GM19328 (cell line): ENCODE measurements around the gene SYNJ2.
A peak's percentile ranks its signal among the peaks of the same experiment; 100 is the strongest.
"Not testable (repeated sequence)": the region's sequence is repeated elsewhere in the genome, so short reads cannot be mapped to it uniquely, and the experiment has no call there.

Experiments used
- ATAC-seq: cut with Tn5 transposase; IDR thresholded peaks from one replicate; pipeline ENCODE4 v1.9.1; 2021; ENCODE audit warnings: mild to moderate bottlenecking, moderate library complexity; ENCODE audit not compliant: unreplicated experiment

The SYNJ2 gene, protein sequence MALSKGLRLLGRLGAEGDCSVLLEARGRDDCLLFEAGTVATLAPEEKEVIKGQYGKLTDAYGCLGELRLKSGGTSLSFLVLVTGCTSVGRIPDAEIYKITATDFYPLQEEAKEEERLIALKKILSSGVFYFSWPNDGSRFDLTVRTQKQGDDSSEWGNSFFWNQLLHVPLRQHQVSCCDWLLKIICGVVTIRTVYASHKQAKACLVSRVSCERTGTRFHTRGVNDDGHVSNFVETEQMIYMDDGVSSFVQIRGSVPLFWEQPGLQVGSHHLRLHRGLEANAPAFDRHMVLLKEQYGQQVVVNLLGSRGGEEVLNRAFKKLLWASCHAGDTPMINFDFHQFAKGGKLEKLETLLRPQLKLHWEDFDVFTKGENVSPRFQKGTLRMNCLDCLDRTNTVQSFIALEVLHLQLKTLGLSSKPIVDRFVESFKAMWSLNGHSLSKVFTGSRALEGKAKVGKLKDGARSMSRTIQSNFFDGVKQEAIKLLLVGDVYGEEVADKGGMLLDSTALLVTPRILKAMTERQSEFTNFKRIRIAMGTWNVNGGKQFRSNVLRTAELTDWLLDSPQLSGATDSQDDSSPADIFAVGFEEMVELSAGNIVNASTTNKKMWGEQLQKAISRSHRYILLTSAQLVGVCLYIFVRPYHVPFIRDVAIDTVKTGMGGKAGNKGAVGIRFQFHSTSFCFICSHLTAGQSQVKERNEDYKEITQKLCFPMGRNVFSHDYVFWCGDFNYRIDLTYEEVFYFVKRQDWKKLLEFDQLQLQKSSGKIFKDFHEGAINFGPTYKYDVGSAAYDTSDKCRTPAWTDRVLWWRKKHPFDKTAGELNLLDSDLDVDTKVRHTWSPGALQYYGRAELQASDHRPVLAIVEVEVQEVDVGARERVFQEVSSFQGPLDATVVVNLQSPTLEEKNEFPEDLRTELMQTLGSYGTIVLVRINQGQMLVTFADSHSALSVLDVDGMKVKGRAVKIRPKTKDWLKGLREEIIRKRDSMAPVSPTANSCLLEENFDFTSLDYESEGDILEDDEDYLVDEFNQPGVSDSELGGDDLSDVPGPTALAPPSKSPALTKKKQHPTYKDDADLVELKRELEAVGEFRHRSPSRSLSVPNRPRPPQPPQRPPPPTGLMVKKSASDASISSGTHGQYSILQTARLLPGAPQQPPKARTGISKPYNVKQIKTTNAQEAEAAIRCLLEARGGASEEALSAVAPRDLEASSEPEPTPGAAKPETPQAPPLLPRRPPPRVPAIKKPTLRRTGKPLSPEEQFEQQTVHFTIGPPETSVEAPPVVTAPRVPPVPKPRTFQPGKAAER (N-terminal part only)

DNA sequence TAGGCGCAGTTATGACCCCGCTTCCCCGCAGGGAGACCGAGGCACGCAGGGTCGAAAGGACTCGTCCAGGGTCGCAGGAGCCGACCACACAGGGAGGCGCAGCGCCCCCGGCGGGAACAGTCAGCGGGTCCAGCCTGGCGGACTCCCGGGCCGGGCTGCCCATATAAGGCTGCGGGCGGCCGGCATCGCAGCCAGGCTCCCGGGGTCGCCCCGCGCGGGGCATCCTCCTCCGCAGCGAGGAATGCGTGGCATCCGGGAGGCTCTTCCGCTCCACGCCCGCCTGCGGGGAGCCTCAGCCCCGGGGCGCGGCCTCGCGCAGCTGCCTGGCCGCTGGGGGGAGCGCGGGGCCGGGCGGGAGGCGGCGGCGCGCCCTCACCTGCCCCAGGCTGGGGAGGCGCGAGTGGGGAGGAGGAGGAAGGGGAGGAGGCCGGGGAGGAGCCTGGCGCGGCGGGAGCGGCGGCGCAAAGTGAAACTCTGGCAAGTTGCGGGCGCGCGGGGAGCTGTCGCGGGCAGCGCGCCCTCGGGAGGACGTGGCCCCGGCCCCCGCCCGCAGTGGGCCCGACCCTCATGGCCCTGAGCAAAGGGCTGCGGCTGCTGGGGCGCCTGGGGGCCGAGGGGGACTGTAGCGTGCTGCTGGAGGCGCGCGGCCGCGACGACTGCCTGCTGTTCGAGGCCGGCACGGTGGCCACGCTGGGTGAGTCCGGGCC is at the start of gene SYNJ2:
Gene SYNJ2, plus strand, starts transcription at position 469 of the 707 bp plus-strand sequence. Its CDS starts 99 bp downstream, at position 568.
- peak; percentile 82 for ATAC-seq

GRCh38 chr6:157935786-157936185 is 45.9 kb upstream of the SYNJ2 start:
- ATAC-seq: no peak

DNA sequence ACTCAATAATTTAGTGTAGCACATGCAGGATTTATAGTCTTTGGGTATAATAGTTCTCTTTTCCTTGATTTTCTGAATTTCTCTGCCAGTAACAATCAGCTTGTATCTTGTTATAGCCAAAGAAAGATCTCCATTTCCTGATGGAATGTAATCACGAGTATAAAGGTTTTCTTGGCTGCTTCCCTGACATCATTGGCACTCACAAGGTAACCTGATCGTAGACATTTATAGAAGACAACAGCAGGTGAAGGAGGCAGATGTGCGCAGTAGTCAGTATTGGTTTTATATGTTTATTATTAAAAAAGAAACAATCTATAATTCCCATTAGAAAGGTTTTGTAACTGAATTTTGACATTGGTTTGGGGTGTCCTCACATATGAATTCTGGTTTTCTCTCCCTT is 44.3 kb upstream of the SYNJ2 start:
- no peak for ATAC-seq

GRCh38 chr6:157937916-157938315 is 43.7 kb upstream of the SYNJ2 start:
- ATAC-seq: no peak

GRCh38 chr6:157940375-157941036 is 41.2 kb upstream of the SYNJ2 start:
- ATAC-seq: not testable (repeated sequence)

DNA sequence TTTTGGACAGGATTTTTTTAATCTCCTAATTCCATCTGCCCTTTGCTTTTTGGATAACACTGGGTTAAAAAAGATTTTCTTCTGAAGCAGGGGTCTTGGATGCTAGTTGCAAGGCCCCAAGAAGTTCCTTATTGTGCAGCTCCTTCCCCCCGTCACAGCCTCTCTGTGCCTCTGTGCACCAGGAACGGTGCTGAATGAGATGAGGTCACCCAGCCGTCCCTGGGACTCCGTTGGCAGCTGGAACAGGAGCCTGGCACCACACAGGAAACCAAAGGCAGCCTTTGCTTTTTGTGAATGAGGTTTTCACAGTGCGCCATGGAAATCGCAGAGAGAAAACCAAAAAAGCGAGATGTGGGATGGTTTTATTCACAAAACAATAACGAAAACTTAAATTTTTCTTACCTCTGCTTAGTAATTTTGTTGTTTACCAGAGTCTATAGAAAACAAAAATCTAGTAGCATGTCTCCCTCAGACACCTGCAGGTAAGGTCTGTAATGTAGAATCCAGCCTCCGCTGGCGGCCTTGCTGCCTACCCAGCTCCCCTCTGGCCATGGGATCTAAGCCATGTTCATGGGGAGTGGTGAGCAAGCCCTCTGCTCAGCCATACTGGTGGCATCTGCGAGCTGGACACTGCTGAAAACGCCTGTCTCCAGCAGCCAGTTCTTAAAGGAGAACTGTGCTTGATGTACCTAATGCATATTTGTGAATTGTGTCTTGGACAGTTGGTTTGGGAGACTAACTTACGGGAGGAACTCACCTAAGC is 40.4 kb upstream of the SYNJ2 start:
- ATAC-seq: no peak

DNA sequence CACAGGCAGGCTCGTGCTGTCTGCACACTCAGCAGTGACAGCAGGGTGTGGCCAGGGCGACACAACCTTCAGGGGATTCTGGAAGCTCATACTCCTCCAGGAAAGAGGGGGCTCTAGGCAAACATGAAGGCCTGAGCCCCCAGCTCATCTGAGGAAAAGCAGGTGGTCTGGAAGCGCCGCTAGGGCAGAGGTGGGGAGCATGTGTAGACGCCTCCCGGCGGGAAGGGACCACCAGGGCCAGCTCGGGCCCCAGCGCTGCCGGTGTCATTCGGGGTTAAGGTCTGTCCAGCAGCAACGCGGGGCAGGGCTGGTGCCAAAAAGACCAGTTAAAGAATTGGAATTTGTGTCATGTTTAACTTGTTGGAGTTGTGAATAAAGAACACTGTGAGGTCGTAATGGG is 39.3 kb upstream of the SYNJ2 start:
- no peak for ATAC-seq

GRCh38 chr6:157943249-157943963 is 38.3 kb upstream of the SYNJ2 start:
- ATAC-seq: no peak

GRCh38 chr6:157943964-157944283 is 37.7 kb upstream of the SYNJ2 start:
- ATAC-seq: no peak

- ATAC-seq: no peak
Measured at GRCh38 chr6:157944983-157945931, 36.4 kb upstream of the SYNJ2 start.

GRCh38 chr6:157946053-157946617 is 35.5 kb upstream of the SYNJ2 start:
- no peak for ATAC-seq

GRCh38 chr6:157946865-157947532 is 34.7 kb upstream of the SYNJ2 start:
- no peak for ATAC-seq

DNA sequence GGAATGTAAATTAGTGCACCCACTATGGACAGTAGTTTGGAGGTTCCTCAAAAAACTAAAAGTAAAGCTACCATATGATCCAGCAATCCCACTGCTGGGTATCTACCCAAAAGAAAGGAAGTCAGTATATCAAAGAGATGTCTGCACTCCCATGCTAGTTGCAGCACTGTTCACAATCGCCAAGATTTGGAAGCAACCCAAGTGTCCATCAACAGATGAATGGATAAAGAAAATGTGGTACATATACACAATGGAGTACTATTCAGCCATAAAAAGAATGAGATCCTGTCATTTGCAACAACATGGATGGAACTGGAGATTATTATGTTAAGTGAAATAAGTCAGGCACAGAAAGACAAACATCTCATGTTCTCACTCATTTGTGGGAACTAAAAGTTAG is 30.8 kb upstream of the SYNJ2 start:
- not testable (repeated sequence) for ATAC-seq

- ATAC-seq: no peak
Measured at GRCh38 chr6:157951828-157952227, 29.8 kb upstream of the SYNJ2 start.

DNA sequence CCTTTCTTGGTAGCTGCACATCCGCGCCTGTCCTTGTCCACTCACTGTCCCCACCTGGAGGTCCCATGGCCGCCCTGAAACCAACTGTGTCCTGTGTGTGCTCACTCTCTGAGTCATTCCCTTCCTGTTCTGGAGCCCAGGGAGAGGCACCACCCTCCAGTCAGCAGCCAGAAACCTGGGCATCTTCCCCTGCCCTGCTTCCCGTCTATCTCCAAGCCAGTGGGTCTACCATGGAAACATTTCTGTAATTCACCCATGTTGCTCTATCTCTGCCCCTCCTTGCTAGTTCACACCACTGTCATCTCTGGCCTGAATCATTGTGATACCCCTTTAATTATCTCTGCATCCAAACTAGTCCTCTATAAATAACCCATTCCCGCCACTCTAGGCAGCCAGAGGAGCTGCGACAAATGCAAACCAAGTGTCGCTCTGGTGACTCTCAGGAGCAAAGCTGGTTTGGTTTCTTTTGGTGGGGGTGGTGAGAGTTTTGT is 28.8 kb upstream of the SYNJ2 start:
- no peak for ATAC-seq

- ATAC-seq: no peak
Measured at GRCh38 chr6:157953580-157954091, 28.0 kb upstream of the SYNJ2 start.
